ENCODE data around the gene TSPEAR. TPM values are rescaled to one million over a fixed set of nuclear protein-coding genes. Genes with fewer than 3 reads are reported as not detected.

Gene TSPEAR
- total RNA-seq, 2 experiments from 2014 or later, result not detected

DNA sequence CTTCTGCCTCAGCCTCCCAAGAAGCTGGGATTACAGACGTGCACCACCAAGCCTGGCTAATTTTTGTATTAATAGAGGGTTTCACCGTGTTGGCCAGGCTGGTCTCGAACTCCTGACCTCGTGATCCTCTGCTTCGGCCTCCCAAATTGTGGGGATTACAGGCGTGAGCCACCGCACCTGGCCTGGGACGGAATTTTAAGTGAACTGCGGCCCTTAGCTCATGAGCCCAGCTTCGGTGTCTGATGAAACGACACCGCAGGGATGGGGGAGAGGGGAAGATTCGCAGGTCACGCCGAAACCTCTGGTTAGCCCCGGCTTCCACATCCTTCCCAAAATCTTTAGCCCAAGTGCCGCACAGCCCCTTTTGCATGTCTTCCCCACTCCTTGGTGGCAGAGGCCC lies 217.0 kb downstream of the TSPEAR start:
- Histone ChIP-seq H3K9me3 (ENCODE audit: control insufficient read depth in 1 of 2, insufficient read depth in 1 of 2, low read length in 2 of 2) (peaks cover 9 to 11% of the 10 kb centered on the region in 2 experiments), H3K4me3 (ENCODE audit: low read length) (no peak overlapping the region), H3K27ac (ENCODE audit: low read depth in 1 of 2, low read length in 2 of 2) (no peak overlapping the region), H3K36me3 (ENCODE audit: insufficient read depth, low read length) (no peaks in the 10 kb centered on the region), H3K4me1 (ENCODE audit: insufficient read depth, low read length) (no peaks in the 10 kb centered on the region), H3K27me3 (ENCODE audit: control insufficient read depth in 1 of 2, insufficient read depth in 2 of 2, low read length in 2 of 2) (peaks cover 0 to 10% of the 10 kb centered on the region in 2 experiments)
- DNase-seq (no peak), ATAC-seq (ENCODE audit: poor library complexity) (no peak)
- Mint-ChIP-seq H3K9me3 (peaks cover 3% of the 10 kb centered on the region), H3K4me1 (ENCODE audit: low read depth) (no peaks in the 10 kb centered on the region), H3K27ac (no peak overlapping the region), H3K27me3 (peaks cover 30% of the 10 kb centered on the region), H3K4me3 (no peak overlapping the region), H3K36me3 (ENCODE audit: low read depth) (no peaks in the 10 kb centered on the region)
- ChIA-PET CTCF (no interaction called here), POLR2A (no interaction called here)
- intact Hi-C loops (cut with DNase I, micrococcal nuclease), result no loop called here
- TF ChIP-seq, protein P1, sequence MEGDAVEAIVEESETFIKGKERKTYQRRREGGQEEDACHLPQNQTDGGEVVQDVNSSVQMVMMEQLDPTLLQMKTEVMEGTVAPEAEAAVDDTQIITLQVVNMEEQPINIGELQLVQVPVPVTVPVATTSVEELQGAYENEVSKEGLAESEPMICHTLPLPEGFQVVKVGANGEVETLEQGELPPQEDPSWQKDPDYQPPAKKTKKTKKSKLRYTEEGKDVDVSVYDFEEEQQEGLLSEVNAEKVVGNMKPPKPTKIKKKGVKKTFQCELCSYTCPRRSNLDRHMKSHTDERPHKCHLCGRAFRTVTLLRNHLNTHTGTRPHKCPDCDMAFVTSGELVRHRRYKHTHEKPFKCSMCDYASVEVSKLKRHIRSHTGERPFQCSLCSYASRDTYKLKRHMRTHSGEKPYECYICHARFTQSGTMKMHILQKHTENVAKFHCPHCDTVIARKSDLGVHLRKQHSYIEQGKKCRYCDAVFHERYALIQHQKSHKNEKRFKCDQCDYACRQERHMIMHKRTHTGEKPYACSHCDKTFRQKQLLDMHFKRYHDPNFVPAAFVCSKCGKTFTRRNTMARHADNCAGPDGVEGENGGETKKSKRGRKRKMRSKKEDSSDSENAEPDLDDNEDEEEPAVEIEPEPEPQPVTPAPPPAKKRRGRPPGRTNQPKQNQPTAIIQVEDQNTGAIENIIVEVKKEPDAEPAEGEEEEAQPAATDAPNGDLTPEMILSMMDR (IDR thresholded peaks at IDR 0.05), result no peak

DNA sequence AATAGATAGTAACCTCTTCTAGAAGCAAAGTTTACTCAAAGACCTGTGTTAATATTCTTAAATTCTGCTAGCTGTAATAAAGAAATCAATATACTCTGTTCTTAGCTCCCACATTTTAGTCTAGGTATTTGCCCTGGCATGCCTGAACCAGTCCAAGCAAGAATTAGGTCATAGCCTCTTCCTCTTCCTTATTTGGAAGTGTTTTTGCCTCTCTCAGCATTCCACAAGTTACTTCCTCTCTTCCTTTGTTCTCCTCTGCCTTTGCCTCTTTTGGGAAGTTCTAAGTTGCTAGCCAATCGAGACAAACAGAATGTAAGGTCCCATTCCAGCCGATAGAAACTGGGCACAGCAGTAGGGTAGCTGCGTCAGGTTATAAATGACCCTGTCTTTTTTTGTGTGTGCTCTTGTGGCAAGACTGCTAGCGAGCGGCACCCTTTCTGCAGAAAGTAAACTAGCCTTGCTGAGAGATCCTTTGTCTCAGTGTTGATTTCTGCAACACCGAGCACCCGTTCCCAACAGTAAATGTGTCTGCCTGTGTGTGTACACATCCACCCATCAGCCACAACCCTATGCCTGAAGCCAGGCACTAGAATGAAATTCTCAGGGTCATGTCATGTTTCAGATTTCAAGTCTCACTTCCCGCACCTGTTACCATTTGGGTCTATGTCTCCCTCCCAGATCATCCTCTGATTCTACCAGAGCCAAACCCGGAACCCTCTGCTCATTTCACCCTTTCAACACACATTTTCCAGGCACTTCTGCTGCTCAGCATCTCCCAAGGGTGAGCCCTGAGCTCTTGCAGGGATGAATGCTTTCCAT lies 218.6 kb downstream of the TSPEAR start:
- intact Hi-C loops (cut with DNase I, micrococcal nuclease), result no loop called here
- ChIA-PET POLR2A (no interaction called here), CTCF (no interaction called here)

DNA sequence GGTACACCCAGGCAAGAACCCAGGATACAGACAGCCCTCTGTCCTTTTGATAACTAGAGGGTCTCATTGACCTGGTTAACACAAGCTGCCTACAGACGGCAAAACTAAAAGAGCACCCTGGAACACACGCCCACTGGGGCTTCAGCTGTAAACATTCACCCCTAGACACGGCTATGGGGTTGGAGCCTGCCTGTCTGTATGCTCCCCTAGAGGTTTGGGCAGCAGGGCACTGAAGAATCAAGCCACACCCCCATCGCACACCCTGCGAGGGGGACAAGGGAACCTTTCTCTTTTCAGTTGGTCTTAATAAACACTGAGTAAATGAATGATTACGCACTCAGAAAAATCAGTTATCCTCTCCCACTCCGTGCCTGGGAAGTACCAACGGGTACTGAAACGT lies 220.6 kb downstream of the TSPEAR start:
- Mint-ChIP-seq H3K27me3 (peaks cover 14% of the 10 kb centered on the region), H3K9me3 (peaks cover 3% of the 10 kb centered on the region), H3K4me1 (ENCODE audit: low read depth) (peaks cover 6% of the 10 kb centered on the region), H3K27ac (no peak overlapping the region), H3K4me3 (no peak overlapping the region), H3K36me3 (ENCODE audit: low read depth) (no peaks in the 10 kb centered on the region)
- H3K9me3 ChIP-seq (ENCODE audit: control insufficient read depth in 1 of 2, insufficient read depth in 1 of 2, low read length in 2 of 2), result peaks cover 9 to 20% of the 10 kb centered on the region in 2 experiments
- no peak for ATAC-seq (ENCODE audit: poor library complexity)
- ChIA-PET POLR2A (interaction anchor here (0.5 kb wide), 1 partner anchor 13 kb away, joined by 3 read pairs; no protein-coding TSS in a partner anchor), CTCF (interaction anchor here (1.1 kb wide), 1 partner anchor 10 kb away, joined by 3 read pairs; no protein-coding TSS in a partner anchor)
- no peaks in the 10 kb centered on the region for H3K36me3 ChIP-seq (ENCODE audit: insufficient read depth, low read length)
- H3K4me3 ChIP-seq (ENCODE audit: low read length), result no peak overlapping the region
- DNase-seq, result no peak
- intact Hi-C loops (cut with DNase I, micrococcal nuclease), result no loop called here
- H3K4me1 ChIP-seq (ENCODE audit: insufficient read depth, low read length), result peaks cover 6% of the 10 kb centered on the region
- H3K27ac ChIP-seq (ENCODE audit: low read depth in 1 of 2, low read length in 2 of 2), result no peak overlapping the region
- peaks cover 0 to 10% of the 10 kb centered on the region in 2 experiments for H3K27me3 ChIP-seq (ENCODE audit: control insufficient read depth in 1 of 2, insufficient read depth in 2 of 2, low read length in 2 of 2)
- TF ChIP-seq, protein P1 (IDR thresholded peaks at IDR 0.05), result no peak

More for the DNA sequence above, 218.6 kb downstream of the TSPEAR start:
- no peak overlapping the region for H3K4me3 ChIP-seq (ENCODE audit: low read length)
- H3K27ac ChIP-seq (ENCODE audit: low read depth in 1 of 2, low read length in 2 of 2), result no peak overlapping the region
- Mint-ChIP-seq H3K27me3 (peaks cover 28% of the 10 kb centered on the region), H3K36me3 (ENCODE audit: low read depth) (no peaks in the 10 kb centered on the region), H3K4me3 (no peak overlapping the region), H3K27ac (no peak overlapping the region), H3K9me3 (peaks cover 3% of the 10 kb centered on the region), H3K4me1 (ENCODE audit: low read depth) (no peaks in the 10 kb centered on the region)
- no peaks in the 10 kb centered on the region for H3K4me1 ChIP-seq (ENCODE audit: insufficient read depth, low read length)
- ATAC-seq (ENCODE audit: poor library complexity), result no peak
- TF ChIP-seq, protein P1 (IDR thresholded peaks at IDR 0.05), result no peak
- DNase-seq, result no peak
- H3K9me3 ChIP-seq (ENCODE audit: control insufficient read depth in 1 of 2, insufficient read depth in 1 of 2, low read length in 2 of 2), result peaks cover 9 to 17% of the 10 kb centered on the region in 2 experiments
- H3K27me3 ChIP-seq (ENCODE audit: control insufficient read depth in 1 of 2, insufficient read depth in 2 of 2, low read length in 2 of 2), result peaks cover 0 to 10% of the 10 kb centered on the region in 2 experiments
- H3K36me3 ChIP-seq (ENCODE audit: insufficient read depth, low read length), result no peaks in the 10 kb centered on the region
